HG03558 (cell line): ENCODE data around the gene SLC12A7.
"Not testable (repeated sequence)": the region's sequence is repeated elsewhere in the genome, so short reads cannot be mapped to it uniquely, and the experiment has no call there.

Experiments used
- ATAC-seq: cut with Tn5 transposase; IDR thresholded peaks from one replicate; pipeline ENCODE4 v1.9.1; 2021; ENCODE audit warnings: moderate number of reproducible peaks; ENCODE audit not compliant: unreplicated experiment; ENCODE audit errors: extremely low read depth

The SLC12A7 gene

DNA sequence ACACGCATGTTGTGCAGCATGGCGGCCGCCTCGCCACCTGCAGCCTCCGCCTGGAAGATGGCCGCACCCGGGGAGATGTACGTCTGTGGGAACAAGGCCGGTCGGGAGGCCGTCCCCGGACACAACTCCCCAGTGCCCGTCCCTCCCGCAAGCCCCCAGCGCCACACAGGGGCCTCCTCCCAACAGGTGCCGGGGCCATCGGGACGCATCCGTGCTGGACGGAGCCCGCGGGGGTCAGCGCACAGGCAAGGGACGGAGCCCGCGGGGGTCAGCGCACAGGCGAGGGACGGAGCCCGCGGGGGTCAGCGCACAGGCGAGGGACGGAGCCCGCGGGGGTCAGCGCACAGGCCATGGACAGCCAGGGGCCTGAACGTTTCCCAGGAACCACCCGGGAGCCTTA lies 26.5 kb downstream of the SLC12A7 start:
- ATAC-seq: no peak

DNA sequence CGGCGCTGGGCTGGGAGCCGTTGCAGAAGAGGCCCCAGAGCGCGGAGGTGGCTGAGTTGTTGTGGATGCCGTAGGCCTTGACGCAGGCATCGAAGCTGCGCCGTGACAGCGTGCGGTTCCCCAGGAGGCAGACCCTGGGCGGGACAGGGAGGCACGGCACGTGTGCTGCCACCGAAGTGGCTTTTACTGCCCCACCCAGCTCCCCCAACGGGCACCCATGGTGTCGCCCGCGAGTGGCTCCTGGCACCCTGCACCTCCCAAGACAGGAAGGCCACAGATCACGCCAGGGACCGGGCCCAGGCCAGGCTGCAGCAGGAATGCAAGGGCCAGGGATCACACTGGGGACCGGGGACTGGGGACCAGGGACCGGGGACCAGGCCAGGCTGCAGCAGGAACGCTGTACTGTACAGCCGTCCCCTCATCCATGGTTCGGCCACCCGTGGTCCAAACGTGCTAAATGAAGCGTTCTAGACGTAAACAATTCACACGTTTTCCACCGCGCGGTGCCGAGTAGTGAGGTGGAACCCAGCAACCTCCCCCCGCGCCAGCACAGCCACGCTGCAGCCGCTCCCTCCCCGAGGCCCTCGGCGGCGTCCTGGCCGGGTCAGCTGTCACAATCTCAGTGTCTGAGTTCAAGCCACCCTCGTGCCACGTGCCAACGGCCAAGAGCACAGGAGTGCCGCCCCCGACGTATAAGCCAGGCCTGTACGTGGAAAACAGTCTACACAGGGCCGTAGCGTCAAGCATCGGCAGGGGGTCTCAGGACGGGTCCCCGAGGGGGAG lies 27.8 kb downstream of the SLC12A7 start:
- ATAC-seq: no peak

DNA sequence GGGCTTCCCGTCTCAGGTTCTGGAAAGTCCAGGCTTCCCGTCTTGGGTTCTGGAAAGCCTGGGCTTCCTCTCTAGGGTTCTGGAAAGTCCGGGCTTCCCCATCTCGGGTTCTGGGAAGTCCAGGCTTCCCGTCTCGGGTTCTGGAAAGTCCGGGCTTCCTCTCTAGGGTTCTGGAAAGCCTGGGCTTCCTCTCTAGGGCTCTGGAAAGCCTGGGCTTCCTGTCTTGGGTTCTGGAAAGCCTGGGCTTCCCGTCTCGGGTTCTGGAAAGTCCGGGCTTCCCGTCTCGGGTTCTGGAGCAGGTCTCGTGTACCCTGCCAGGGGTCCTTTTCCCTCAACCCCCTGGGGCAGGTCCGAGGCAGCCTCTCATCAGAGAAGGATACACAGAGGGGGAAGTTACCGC lies 28.8 kb downstream of the SLC12A7 start:
- not testable (repeated sequence) for ATAC-seq

DNA sequence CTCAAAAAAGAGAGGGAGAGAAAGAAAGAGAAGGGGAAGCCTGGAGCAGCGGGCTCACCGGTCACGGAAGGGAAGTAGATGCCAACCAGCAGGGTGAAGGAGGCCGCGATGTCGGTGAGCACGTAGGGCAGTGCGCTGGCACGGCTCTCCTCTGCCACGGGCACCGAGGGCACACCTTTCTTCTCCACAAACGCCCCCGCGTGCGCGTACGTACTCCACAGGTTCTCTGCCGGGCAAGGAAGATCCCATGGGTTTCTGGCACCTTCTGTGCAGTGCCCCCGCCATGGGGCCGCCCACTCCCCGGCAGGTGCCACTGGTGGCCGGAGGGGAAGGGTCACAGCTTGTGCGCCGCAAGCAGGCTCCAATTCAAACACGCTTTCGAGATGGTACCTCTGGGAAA lies 30.3 kb downstream of the SLC12A7 start:
- no peak for ATAC-seq

DNA sequence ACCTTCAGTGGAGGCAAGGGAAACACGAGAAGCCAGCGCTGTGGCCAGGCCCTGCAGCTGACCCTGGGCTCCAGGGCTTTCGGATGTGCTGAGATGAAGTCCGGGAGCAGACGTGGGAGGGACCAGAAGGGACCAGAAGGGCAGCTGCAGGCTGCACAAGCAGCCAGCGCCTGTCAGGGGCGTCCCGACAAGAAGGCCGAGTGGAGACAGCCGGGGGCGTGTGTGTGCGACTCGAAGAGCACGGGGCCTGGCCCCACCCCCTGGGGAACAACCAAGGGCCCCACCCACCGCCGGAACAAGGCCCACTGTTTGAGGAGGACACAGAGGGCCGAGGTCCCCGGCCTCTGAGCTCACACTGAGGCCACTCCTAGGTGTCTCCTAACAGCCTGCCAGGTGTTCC lies 31.4 kb downstream of the SLC12A7 start:
- no peak for ATAC-seq

GRCh38 chr5:1079961-1080360 lies 31.9 kb downstream of the SLC12A7 start:
- ATAC-seq: no peak

DNA sequence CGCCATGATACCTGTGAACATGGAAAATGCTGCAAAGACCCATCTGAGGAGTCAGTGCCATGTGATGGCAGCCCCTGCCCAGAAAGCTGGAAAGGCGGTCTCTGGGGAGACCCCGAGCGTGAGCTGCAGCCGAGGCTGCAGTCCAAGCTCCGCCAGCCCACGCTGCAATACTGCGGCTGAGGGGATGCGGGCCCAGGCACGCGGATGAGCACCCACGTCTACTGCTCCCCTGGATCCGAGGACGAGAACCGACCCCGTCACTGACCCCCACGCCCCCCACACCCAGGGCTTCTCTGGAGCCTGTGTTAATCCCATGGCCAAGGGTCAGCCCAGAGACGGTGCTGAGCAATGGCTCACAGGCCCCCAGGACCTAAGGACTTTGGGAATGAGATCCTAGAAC lies 32.4 kb downstream of the SLC12A7 start:
- no peak for ATAC-seq

- no peak for ATAC-seq
Observed at GRCh38 chr5:1078851-1079250, 33.0 kb downstream of the SLC12A7 start.

GRCh38 chr5:1078206-1078605 lies 33.7 kb downstream of the SLC12A7 start:
- no peak for ATAC-seq

GRCh38 chr5:1077491-1078020 lies 34.3 kb downstream of the SLC12A7 start:
- no peak for ATAC-seq

DNA sequence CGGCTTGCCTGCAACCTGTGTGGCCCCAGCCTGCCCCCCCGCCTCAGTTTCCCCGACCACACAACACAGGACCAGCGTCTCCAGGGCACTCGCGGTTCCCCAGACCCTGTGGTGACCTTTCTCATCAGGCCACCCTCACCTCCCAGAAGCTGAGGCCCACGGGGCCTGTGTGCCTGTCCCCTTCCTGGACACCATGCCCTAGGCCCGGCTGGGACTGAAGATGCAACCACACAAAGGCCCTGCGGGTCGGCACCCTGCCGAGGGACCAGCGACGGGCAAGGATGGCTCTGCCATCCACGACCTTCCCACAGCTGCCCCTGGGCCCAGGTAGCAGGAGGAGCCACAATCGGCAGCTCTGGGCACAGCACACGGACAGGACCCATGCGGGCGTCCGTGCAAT lies 34.8 kb downstream of the SLC12A7 start:
- no peak for ATAC-seq

- ATAC-seq: no peak
Observed at GRCh38 chr5:1076406-1076805, 35.5 kb downstream of the SLC12A7 start.

DNA sequence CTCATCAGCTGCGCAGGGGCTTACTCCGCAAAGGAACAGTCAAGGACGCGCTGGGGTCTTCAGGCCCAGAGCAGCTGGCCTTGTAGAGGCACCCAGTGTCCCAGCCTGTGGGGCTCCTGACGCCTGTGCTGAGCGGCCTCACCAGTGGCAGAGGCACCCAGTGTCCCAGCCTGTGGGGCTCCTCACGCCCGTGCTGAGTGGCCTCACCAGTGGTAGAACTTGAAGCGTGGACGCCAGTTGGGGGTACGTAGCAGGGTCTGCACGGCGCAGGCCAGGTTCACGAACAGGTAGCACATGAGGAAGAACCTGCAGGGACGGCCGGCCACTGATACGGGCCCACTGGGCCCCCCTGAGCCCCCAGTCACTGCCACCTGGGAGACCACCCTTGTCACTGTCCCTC lies 35.9 kb downstream of the SLC12A7 start:
- ATAC-seq: no peak

DNA sequence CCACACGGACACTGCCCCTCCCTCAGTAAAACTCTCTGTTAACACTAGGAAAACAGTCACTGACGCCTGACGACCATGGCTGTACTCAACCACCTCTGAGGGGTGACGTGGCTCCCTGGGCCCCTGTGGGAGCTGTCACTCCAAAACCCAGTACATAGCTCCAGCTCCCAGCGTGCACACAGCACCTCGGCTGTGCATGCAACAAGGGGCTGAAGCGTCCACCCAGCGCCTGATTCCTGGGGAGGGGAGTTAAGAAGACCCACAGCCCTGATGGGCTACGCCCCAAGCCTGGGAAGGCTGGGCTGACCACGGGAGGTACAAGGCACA lies 36.3 kb downstream of the SLC12A7 start:
- no peak for ATAC-seq

GRCh38 chr5:1074816-1075554 lies 36.9 kb downstream of the SLC12A7 start:
- no peak for ATAC-seq

DNA sequence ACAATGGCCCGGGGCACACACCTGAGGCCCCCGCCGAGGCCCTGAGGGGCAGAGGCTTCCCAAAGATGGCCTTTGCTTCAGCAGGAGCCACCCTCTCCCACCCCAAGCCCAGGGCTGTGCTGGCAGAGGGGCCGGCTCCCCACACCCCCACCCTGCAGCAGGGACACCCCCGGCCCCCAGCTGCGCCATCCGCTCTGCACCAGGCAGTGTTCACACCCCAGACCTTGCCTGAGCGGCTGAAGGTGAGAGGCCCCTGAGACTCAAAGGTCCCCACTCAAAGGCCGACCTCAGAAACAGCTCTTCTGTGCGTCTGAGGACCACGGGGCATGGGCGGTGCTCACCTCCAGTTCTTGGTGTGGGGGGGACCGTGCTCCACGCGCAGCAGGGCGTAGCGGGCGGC lies 37.6 kb downstream of the SLC12A7 start:
- no peak for ATAC-seq

- no peak for ATAC-seq
Observed at GRCh38 chr5:1073239-1074102, 38.4 kb downstream of the SLC12A7 start.

GRCh38 chr5:1069720-1070088 lies 42.2 kb downstream of the SLC12A7 start:
- ATAC-seq: no peak

DNA sequence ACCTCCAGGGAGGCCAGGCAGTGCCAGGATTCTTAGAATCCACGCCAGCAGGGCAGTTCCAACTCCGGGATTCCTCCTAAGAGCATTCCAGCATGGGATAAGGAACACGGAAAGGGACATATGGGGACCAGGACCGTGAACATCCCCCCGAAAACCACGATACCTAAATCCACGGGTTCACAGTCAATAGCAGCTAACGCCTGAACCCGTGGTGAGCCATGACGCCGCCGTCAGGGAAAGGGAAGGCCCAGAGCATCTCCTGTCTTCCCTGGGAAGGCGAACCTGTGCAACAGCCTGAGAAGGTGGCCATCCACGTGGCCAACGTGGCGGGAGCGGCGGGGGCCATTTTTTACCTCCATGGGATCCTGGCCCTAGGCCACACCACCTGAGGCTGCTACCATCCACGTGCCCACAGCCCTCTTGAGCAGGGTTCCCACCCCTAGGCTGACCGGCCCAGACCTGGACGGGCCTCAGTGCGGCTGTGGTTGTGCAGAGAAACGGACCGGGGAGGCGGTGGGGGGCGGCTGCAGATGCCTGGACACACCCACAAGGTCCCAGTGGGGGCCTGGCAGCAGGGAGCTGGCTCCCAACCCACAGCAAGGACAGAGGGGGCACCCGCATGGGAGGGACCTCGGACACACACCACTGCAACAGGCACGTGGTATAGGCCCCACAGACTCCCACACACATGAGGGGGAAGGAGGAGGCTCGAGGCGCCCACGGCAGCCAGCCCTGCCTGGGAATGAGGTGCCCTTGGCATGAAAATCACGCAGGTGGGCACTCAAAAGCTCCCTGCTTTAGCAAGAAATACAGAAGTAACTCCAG lies 42.8 kb downstream of the SLC12A7 start:
- ATAC-seq: no peak
